Suprapubic skin (tissue), 4 donors: Measurements from ENCODE around the gene MED10.

Experiments used
- EP300 ChIP-seq: sonication (generic); formaldehyde crosslinking; IDR thresholded peaks from one replicate; pipeline ENCODE4 v1.6.1; 2017; ENCODE audit warnings: antibody characterized with exemption
- POLR2A ChIP-seq, 2 donors: fragments of 450-650 bp; IDR thresholded peaks; one replicate each; pipeline ENCODE4 v1.6.1; 2017; ENCODE audit warnings: antibody characterized with exemption in 2 of 2, mild to moderate bottlenecking in 2 of 2, moderate library complexity in 2 of 2
- POLR2AphosphoS5 ChIP-seq, 3 donors: sonication (generic); formaldehyde crosslinking; IDR thresholded peaks; one replicate each; pipeline ENCODE4 v1.6.1; 2017; ENCODE audit warnings: antibody characterized with exemption in 3 of 3
- TF ChIP-seq, protein P1 (sequence below), 2 donors: fragments of 200-600 bp in 1 of 2; fragments of 450-650 bp in 1 of 2; sonication (generic) in 1 of 2; IDR thresholded peaks; one replicate each; pipeline ENCODE4 v1.5.1; 2016 to 2019; ENCODE audit warnings: antibody characterized with exemption in 2 of 2, mild to moderate bottlenecking in 1 of 2, moderate library complexity in 1 of 2

GRCh38 chr5:6347673-6348072 lies 30.7 kb downstream of the MED10 start:
- TF ChIP-seq POLR2A (IDR thresholded peaks at IDR 0.05) = no peak
- TF ChIP-seq, protein P1, sequence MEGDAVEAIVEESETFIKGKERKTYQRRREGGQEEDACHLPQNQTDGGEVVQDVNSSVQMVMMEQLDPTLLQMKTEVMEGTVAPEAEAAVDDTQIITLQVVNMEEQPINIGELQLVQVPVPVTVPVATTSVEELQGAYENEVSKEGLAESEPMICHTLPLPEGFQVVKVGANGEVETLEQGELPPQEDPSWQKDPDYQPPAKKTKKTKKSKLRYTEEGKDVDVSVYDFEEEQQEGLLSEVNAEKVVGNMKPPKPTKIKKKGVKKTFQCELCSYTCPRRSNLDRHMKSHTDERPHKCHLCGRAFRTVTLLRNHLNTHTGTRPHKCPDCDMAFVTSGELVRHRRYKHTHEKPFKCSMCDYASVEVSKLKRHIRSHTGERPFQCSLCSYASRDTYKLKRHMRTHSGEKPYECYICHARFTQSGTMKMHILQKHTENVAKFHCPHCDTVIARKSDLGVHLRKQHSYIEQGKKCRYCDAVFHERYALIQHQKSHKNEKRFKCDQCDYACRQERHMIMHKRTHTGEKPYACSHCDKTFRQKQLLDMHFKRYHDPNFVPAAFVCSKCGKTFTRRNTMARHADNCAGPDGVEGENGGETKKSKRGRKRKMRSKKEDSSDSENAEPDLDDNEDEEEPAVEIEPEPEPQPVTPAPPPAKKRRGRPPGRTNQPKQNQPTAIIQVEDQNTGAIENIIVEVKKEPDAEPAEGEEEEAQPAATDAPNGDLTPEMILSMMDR (IDR thresholded peaks at IDR 0.05) = no peak
- no peak for TF ChIP-seq EP300
- TF ChIP-seq POLR2AphosphoS5 (IDR thresholded peaks at IDR 0.05) = no peak
